NB4 (cell line): ENCODE data around the gene LST1.

Experiments used
- CTCF ChIP-seq: IDR thresholded peaks from one replicate; pipeline ENCODE4 v1.5.1; 2012; ENCODE audit warnings: low read depth, low read length
- MAX ChIP-seq: IDR thresholded peaks from 2 replicates; pipeline ENCODE4 v1.6.1; 2011; ENCODE audit warnings: low read depth, low read length
- MYC ChIP-seq: IDR thresholded peaks from 2 replicates; pipeline ENCODE4 v1.6.1; 2011; ENCODE audit warnings: low read depth, low read length
- POLR2A ChIP-seq: IDR thresholded peaks from 2 replicates; pipeline ENCODE4 v1.6.1; 2011; ENCODE audit warnings: mild to moderate bottlenecking; ENCODE audit not compliant: insufficient read length; ENCODE audit errors: extremely low read depth

GRCh38 chr6:31558318-31558625 is 27.8 kb upstream of the LST1 start:
- TF ChIP-seq CTCF (no peak), MAX (no peak), POLR2A (no peak), MYC (no peak)
